PFSK-1 (cell line): ENCODE data around the gene FUBP3.

Experiments
- POLR2AphosphoS5 ChIP-seq: IDR thresholded peaks from 2 replicates; pipeline ENCODE4 v1.6.1; 2012; ENCODE audit warnings: low read depth, mild to moderate bottlenecking, control low read depth, low read length, moderate library complexity
- TAF1 ChIP-seq: IDR thresholded peaks from 2 replicates; pipeline ENCODE4 v1.6.1; 2012; ENCODE audit warnings: low read length, control low read depth, borderline replicate concordance; ENCODE audit not compliant: insufficient read depth

GRCh38 chr9:130685104-130685503, 105.7 kb downstream of the FUBP3 start:
- TF ChIP-seq POLR2AphosphoS5 (no peak), TAF1 (no peak)
